Activated CD8-positive, alpha-beta memory T cell treated with anti-CD3 and anti-CD28 coated beads for 48 hours (primary cell): ENCODE results near the gene PXDN.

Source experiments
- DNase-seq, 3 experiments: peaks; one replicate each; pipeline ENCODE4 v3.0.0-alpha.2; 2020; ENCODE audit warnings: low read depth in 2 of 3, low spot score in 2 of 3

The PXDN gene

DNA sequence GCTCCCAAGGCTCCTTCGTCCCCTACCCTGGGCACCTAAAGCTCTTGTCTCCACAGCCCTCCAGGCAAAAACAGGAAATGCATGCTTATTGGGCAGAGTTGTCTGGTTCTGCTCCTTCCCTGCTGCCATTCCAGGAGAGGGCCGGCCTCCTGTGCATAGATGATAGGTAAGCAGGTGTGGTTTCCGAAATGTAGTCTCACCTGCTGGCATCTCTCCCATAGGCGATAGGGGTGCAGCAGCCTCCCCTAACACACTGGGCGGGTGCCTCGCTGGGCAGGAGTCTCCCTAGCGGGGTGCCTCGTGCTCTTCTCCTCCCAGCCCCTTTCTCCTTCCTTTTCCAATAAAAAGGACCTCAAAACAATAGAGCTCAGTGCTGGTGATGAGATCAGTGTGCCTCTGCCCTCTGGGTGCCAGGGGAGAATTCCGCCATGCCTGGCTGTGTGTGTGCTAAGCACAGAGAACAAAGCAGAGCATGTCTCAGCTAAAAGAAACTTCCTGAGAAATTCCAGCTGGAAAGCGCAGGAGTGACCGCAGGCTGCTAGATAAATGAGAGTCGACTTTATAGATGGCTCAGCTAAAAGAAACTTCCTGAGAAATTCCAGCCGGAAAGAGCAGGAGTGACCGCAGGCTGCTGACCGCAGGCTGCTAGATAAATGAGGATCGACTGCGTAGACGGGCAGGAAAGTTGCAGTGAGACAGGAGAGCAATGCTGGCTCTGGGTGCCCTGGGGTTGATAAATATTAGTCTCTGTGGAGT lies 11.3 kb upstream of the PXDN start:
- DNase-seq, result no peak

GRCh38 chr2:1754461-1755170 lies 10.3 kb upstream of the PXDN start:
- no peak for DNase-seq

- DNase-seq, result no peak
Observed at GRCh38 chr2:1754046-1754445, 9.7 kb upstream of the PXDN start.

- no peak for DNase-seq
Observed at GRCh38 chr2:1752751-1753150, 8.4 kb upstream of the PXDN start.

DNA sequence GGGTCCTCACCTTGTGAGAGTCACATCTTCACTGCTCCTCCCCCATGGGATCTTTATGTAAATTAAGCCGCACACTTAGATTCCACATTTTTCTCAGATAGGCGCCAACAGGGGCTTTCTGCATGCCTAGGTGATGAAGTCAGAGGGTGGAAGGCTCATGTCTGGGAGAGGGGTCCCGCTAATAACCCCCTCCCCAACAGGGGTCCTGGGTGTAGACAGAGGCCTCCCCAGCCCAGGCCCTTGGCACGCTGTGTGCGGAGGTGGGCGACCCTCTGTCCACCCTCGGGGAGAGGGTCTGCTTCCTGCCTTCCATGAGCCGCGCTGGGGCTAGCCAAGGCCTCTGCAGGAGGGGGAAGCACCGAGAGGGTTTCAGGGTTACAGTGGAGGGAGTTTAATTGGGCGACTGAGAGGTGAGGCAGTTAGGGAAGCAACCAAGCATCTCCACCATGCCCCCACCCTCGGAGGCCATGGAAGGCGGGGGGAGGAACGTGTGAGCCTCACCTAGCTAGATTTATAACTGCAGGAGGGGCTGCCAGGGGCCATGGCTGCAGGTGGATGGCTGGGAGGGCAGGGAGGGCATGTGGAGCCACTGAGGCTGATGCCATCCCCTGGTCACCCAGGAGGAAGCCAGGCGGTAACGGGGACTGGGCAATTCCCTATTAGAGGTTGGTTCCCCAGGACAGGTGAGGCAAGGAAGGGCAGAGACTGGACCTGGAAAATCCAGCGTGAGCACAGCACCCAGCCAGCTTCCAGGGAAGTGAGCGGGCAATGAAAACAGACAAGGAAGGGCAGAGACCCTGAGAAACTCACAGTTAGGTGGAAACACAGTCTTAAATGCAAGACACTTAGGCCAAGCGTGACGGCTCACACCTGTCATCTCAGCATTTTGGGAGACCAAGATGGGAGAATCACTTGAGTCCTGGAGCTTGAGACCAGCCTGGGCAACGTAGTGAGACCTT lies 7.7 kb upstream of the PXDN start:
- no peak for DNase-seq

- no peak for DNase-seq
Observed at GRCh38 chr2:1750933-1751766, 6.8 kb upstream of the PXDN start.

- no peak for DNase-seq
Observed at GRCh38 chr2:1750270-1750932, 6.1 kb upstream of the PXDN start.

DNA sequence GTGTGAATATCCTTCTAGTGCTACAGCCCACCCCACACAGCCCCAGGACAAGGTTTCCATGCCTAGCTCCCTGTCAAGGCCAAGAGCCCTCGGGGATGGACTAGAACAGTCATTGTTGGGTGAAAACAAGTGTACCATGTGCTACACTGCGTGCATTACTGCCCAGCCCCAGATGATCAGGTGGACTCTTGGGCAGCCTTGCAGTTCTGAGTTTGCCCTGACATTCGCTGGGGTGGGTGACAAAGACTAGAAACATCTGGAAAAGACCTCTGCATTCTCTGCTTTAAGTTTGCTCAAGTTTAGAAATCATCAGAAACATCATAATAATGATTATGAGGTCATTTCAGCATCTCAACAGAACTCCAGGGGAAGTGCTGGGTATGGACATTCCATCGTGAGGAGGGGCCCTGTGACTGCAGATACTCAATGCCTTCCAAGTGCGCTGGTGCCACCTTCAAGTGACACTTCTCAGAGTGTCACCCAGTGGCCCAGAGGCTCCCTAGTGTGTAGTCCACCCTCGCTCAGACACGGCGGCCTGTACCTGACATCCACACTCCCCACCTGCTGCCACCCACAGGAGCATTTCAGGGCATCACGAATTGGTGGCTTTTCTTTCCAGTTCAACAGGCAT lies 5.3 kb upstream of the PXDN start:
- DNase-seq, result no peak

GRCh38 chr2:1748741-1749488 lies 4.6 kb upstream of the PXDN start:
- no peak for DNase-seq

DNA sequence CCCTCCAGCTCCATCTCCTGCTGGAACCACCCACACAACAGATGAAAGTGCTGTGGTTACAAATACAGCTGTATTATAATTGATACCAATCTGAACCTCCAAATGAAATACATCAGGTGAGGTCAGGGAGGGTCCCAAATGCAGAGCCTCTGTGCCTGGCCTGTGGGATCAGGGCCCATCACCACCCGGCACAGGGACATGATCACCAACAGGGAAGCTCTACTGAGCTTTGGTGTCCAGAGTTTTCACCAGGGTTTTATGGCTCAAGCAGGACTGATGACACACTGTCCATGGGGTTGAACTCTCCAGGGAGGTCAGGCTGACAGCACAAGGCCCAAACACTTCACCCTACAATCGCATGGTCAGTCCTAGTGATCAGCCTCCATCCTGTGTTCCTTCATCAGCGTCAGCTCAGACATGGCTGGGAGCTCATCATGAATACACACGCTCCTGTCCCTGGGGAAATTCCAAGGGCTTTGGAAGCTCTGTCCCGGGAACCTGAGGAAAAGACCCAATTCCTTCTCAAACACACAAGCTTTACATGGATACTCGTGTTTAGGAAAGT lies 3.9 kb upstream of the PXDN start:
- DNase-seq, result no peak

DNA sequence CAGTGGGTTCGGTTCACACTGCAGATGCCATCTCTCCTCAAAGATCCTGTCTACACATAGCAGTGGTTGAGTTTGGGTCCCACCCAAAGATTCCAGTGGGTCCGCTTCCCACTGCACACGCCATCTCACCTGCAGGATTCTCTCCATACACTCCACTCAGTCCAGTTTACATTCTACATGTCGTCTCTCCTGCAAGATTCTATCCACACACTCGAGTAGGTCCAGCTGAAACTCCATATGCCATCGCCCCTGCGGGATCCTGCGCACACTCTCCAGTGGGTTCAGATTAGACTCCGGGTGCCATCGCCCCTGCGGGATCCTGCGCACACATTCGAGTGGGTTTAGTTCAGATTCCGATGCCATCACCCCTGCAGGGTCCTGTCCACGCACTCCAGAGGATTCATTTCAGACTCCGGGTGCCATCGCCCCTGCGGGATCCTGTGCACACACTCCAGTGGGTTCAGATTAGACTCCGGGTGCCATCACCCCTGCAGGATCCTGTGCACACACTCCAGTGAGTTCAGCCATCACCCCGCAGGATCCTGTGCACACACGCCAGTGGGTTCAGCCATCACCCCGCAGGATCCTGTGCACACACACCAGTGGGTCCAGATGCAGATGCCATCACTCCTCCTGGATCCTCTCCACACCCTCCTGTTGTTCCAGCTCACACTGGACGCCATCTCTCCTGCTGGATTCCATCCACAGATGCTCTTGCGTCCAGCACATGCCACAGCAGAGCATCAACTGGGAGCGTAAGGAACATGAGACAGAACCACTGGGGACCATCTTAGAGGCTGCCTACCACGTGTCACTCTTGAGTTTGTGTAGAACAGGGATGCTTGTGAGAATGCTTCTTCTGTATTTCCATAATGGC lies 3.0 kb upstream of the PXDN start:
- no peak for DNase-seq

GRCh38 chr2:1746174-1747064 lies 2.1 kb upstream of the PXDN start:
- DNase-seq, result no peak

DNA sequence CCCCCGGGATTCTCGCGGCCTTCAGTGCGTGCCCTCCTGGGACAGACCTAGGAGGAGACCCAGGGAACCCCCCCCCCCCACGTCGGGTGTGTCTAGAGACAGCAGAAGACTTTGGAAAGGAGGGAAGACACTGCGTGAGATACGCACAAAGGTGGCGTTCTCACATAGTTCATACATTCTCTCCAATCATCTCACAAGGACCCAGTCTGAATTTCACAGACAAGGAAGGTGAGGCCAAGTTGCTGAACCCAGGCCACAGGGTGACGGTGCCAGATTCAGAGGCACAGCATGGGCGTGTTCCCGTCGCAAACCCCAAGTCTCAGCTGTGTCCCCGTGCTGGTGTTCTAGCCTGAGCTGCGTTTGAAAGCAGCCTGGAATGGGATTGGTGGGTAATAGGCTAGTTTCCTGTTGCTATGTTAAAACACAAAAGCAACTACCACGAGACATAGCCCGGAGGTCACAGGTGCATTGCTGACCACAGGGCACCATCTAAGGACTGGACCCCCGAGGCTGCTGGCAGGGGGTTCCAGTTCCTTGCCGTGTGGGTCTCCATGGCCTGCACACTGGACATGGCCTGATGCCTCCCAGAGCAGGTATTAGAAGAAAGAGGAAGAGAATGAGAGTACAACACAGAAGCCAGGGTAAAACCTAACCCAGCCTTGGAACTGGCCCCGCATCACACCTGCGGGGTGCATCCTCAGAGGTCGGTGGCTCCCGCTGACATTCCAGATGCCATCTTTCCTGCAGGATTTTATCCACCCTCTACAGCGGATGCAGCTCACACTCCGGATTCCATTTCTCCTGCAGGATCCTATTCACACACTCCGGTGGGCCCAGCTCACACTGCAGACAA lies 1.1 kb upstream of the PXDN start:
- DNase-seq, result no peak

- no peak for DNase-seq
Observed at GRCh38 chr2:1744151-1744445, 217 bp downstream of the PXDN start.

- DNase-seq, result no peak
Observed at GRCh38 chr2:1743396-1744150, 742 bp downstream of the PXDN start.
